ENCODE results near the gene DMBT1. TPM values are rescaled to one million over a fixed set of nuclear protein-coding genes. Genes with fewer than 3 reads are reported as not detected.

DMBT1 gene
- total and polyA plus RNA-seq, 9 donors: 0.03 to 0.46 (median 0.10) TPM; not detected in 2

GRCh38 chr10:122557516-122557915, 3.0 kb upstream of the DMBT1 start:
- H3K27me3 ChIP-seq: no peaks in the 10 kb centered on the region
- TF ChIP-seq CTCF (IDR thresholded peaks at IDR 0.05): no peak
- no peak for TF ChIP-seq EP300 (IDR thresholded peaks at IDR 0.05)
- no peak for TF ChIP-seq POLR2A (IDR thresholded peaks at IDR 0.05)
- no peaks in the 10 kb centered on the region for H3K9me3 ChIP-seq
- DNase-seq: no peak
- H3K27ac ChIP-seq: no peak overlapping the region
- no peaks in the 10 kb centered on the region for H3K36me3 ChIP-seq
- intact Hi-C loops (cut with DNase I): loop anchor here in 2 of 4 donors (5.0 to 10.0 kb wide), 2 partner anchors 120 to 263 kb away; no protein-coding TSS in a partner anchor
- H3K4me1 ChIP-seq (ENCODE audit: insufficient read depth): no peaks in the 10 kb centered on the region
- no peak overlapping the region for H3K4me3 ChIP-seq
- 22 to 44% (median 30%) methylated on average over 9 of the region's 9 CpGs for WGBS, 3 donors

- TF ChIP-seq POLR2A (IDR thresholded peaks at IDR 0.05) (no peak), EP300 (IDR thresholded peaks at IDR 0.05) (no peak), CTCF (IDR thresholded peaks at IDR 0.05) (no peak)
- Histone ChIP-seq H3K27me3 (no peaks in the 10 kb centered on the region), H3K9me3 (no peaks in the 10 kb centered on the region), H3K4me3 (no peak overlapping the region), H3K27ac (no peak overlapping the region), H3K4me1 (ENCODE audit: insufficient read depth) (no peaks in the 10 kb centered on the region), H3K36me3 (no peaks in the 10 kb centered on the region)
- DNase-seq: no peak
- intact Hi-C loops (cut with DNase I): loop anchor here in 2 of 4 donors (5.0 to 10.0 kb wide), 2 partner anchors 121 to 264 kb away; no protein-coding TSS in a partner anchor
- WGBS, 3 donors: 84 to 88% (median 87%) methylated on average over 5 of the region's 5 CpGs
These were observed 2.1 kb upstream of the DMBT1 start for GRCh38 chr10:122558452-122558851.

- H3K36me3 ChIP-seq: no peaks in the 10 kb centered on the region
- WGBS, 3 donors: 55 to 78% (median 68%) methylated on average over 2 of the region's 2 CpGs
- no peaks in the 10 kb centered on the region for H3K9me3 ChIP-seq
- H3K4me1 ChIP-seq (ENCODE audit: insufficient read depth): no peaks in the 10 kb centered on the region
- no peak for DNase-seq
- no peaks in the 10 kb centered on the region for H3K27me3 ChIP-seq
- intact Hi-C loops (cut with DNase I): loop anchor here in 2 of 4 donors (5.0 to 10.0 kb wide), 2 partner anchors 122 to 264 kb away; no protein-coding TSS in a partner anchor
- TF ChIP-seq POLR2A (IDR thresholded peaks at IDR 0.05) (no peak), EP300 (IDR thresholded peaks at IDR 0.05) (no peak)
- H3K27ac ChIP-seq: no peak overlapping the region
- H3K4me3 ChIP-seq: no peak overlapping the region
These were observed 1.3 kb upstream of the DMBT1 start for GRCh38 chr10:122559228-122559627.

GRCh38 chr10:122561212-122561611, 658 bp downstream of the DMBT1 start:
- WGBS, 3 donors: 57 to 60% (median 58%) methylated on average over 6 of the region's 6 CpGs
- Histone ChIP-seq H3K36me3 (no peaks in the 10 kb centered on the region), H3K27ac (no peak overlapping the region), H3K27me3 (no peaks in the 10 kb centered on the region), H3K4me1 (ENCODE audit: insufficient read depth) (peaks cover 1% of the 10 kb centered on the region), H3K9me3 (no peaks in the 10 kb centered on the region), H3K4me3 (no peak overlapping the region)
- DNase-seq: no peak
- intact Hi-C loops (cut with DNase I): loop anchor here in 3 of 4 donors (5.0 to 10.0 kb wide), 3 partner anchors 96 to 126 kb away; partner anchors contain the start of gene HTRA1 (in 1 of the 3)
- TF ChIP-seq EP300 (IDR thresholded peaks at IDR 0.05) (no peak), CTCF (IDR thresholded peaks at IDR 0.05) (no peak), POLR2A (IDR thresholded peaks at IDR 0.05) (no peak)

- intact Hi-C loops (cut with DNase I): loop anchor here in 3 of 4 donors (5.0 to 10.0 kb wide), 3 partner anchors 97 to 127 kb away; partner anchors contain the start of gene HTRA1 (in 1 of the 3)
- no peaks in the 10 kb centered on the region for H3K9me3 ChIP-seq
- H3K4me1 ChIP-seq (ENCODE audit: insufficient read depth): peaks cover 1% of the 10 kb centered on the region
- TF ChIP-seq EP300 (IDR thresholded peaks at IDR 0.05): no peak
- no peak for TF ChIP-seq CTCF (IDR thresholded peaks at IDR 0.05)
- no peak for TF ChIP-seq POLR2A (IDR thresholded peaks at IDR 0.05)
- no peak overlapping the region for H3K27ac ChIP-seq
- no peaks in the 10 kb centered on the region for H3K27me3 ChIP-seq
- H3K4me3 ChIP-seq: no peak overlapping the region
- no peaks in the 10 kb centered on the region for H3K36me3 ChIP-seq
- DNase-seq: no peak
These were observed 1.2 kb downstream of the DMBT1 start for GRCh38 chr10:122561792-122562191.
